ENCODE results near the gene CDK2.

DNA sequence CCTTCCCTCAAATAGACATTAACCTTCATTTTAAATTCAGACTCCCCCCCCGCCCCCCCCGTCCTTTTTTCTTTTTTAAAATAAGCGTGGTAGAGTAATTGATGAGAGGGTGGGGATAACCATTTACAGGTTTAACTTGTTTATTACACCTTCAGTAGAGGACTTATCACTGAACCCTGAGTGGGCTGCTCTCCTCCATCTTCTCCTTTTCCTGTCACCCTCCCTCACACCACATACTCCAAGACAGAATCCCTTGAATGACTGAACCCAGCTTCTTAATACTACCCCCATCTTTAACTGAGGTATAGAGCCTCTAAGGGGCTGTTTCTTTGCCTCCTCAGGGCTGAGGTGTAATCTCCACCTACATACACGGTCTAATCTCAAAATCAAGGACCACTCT lies 50.6 kb downstream of the CDK2 start:
- no peak for TF ChIP-seq EZH2 (IDR thresholded peaks at IDR 0.05; ENCODE audit: borderline replicate concordance, low read depth, low read length, severe bottlenecking)
- TF ChIP-seq, protein P1, sequence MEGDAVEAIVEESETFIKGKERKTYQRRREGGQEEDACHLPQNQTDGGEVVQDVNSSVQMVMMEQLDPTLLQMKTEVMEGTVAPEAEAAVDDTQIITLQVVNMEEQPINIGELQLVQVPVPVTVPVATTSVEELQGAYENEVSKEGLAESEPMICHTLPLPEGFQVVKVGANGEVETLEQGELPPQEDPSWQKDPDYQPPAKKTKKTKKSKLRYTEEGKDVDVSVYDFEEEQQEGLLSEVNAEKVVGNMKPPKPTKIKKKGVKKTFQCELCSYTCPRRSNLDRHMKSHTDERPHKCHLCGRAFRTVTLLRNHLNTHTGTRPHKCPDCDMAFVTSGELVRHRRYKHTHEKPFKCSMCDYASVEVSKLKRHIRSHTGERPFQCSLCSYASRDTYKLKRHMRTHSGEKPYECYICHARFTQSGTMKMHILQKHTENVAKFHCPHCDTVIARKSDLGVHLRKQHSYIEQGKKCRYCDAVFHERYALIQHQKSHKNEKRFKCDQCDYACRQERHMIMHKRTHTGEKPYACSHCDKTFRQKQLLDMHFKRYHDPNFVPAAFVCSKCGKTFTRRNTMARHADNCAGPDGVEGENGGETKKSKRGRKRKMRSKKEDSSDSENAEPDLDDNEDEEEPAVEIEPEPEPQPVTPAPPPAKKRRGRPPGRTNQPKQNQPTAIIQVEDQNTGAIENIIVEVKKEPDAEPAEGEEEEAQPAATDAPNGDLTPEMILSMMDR (IDR thresholded peaks at IDR 0.05; ENCODE audit: borderline replicate concordance, extremely low read depth, low read length, poor library complexity, severe bottlenecking) = no peak

Data from DND-41 (cell line).